ENCODE data around the gene KIF1A. TPM values are rescaled to one million over a fixed set of nuclear protein-coding genes. Genes with fewer than 3 reads are reported as not detected.

Gene KIF1A
- total and polyA plus RNA-seq, 2 of the 8 experiments (the other 6 are each of a cell fraction or from before 2014, with no cell fraction given), result 61.3 to 281 TPM

GRCh38 chr2:240852671-240853314, 32.8 kb upstream of the KIF1A start (continued):
- TF ChIP-seq GTF2F1 (IDR thresholded peaks at IDR 0.05; ENCODE audit: borderline replicate concordance, low read depth, low read length) (no peak), SRF (IDR thresholded peaks at IDR 0.05; ENCODE audit: low read depth, low read length) (no peak), TAF1 (IDR thresholded peaks at IDR 0.05; ENCODE audit: low read depth, low read length) (no peak), HDAC2 (IDR thresholded peaks at IDR 0.05; ENCODE audit: borderline replicate concordance in 1 of 2, low read depth in 2 of 2, low read length in 2 of 2) (no peak)
